Measurements from ENCODE around the gene NPB. TPM values are rescaled to one million over a fixed set of nuclear protein-coding genes. Genes with fewer than 3 reads are reported as not detected.

NPB gene
- total and polyA plus RNA-seq, 2 of the 8 experiments (the other 6 are each of a cell fraction or from before 2014, with no cell fraction given): 1.5 to 2.5 TPM

DNA sequence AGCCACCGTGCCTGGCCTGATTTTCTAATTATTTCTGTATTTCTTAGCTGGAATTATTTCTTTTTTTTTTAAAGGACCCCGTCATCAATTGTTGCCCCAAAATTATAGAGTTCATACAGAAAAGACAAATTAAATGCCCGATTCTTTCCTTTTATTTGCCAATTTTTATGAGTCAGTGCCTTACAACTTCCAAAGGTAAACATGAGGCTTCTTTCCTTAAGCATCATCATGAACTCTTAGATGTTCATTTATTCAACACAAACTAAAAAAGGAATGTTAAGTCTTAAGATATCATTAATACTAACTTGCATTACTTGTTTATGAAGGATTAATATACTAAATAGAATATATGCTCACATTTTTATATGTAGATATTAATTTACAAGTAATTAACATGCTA, 23.7 kb upstream of the NPB start:
- no peak overlapping the region for H2BK15ac ChIP-seq (ENCODE audit: low read length)
- H3K56ac ChIP-seq (replicated peaks; ENCODE audit: insufficient read length, low read depth, low read length): no peak overlapping the region
- H2BK5ac ChIP-seq (ENCODE audit: low read depth, low read length): no peak overlapping the region
- no peak overlapping the region for H2BK12ac ChIP-seq (ENCODE audit: low read depth, low read length)
- H4K20me1 ChIP-seq (replicated peaks in 1 of 2; ENCODE audit: control insufficient read depth in 1 of 2, insufficient read depth in 2 of 2, low read length in 2 of 2): no peaks in the 10 kb centered on the region
- FAIRE-seq (no peak), DNase-seq (ENCODE audit: low read depth in 1 of 2, low spot score in 2 of 2) (no peak)
- ChIA-PET POLR2A (ENCODE audit: partially characterized antibody) (interaction anchor here (0.7 to 10.5 kb wide), 4 partner anchors 10 to 857 kb away, joined by 3 to 151 read pairs (median 12); partner anchors contain the start of genes ALYREF, ANAPC11, ARL16 and HGS), CTCF (ENCODE audit: partially characterized antibody) (interaction anchor here (0.6 kb wide), 1 partner anchor 70 kb away, joined by 3 read pairs; no protein-coding TSS in a partner anchor)
- H4K91ac ChIP-seq (replicated peaks; ENCODE audit: insufficient read length, low read length): no peak overlapping the region
- no peak overlapping the region for H4K8ac ChIP-seq (ENCODE audit: extremely low read depth, insufficient read depth, low read length)
- H3K4ac ChIP-seq (replicated peaks; ENCODE audit: insufficient read length, low read depth, low read length): no peak overlapping the region
- no peaks in the 10 kb centered on the region for H3K27me3 ChIP-seq (replicated peaks in 1 of 4; ENCODE audit: control insufficient read depth in 3 of 4, extremely low read depth in 1 of 4, insufficient read depth in 3 of 4, low read length in 3 of 4)
- H3K14ac ChIP-seq (ENCODE audit: insufficient read length): no peak overlapping the region
- H2BK120ac ChIP-seq (replicated peaks; ENCODE audit: low read depth, low read length): no peak overlapping the region
- H3K4me2 ChIP-seq (ENCODE audit: insufficient read depth in 1 of 2, low read depth in 2 of 2, low read length in 2 of 2): no peak overlapping the region
- no peak overlapping the region for H2AFZ ChIP-seq (ENCODE audit: low read length)
- TF ChIP-seq SP4 (IDR thresholded peaks at IDR 0.05; ENCODE audit: low read length): no peak
- no peak for TF ChIP-seq RAD21 (IDR thresholded peaks at IDR 0.05 in 1 of 2, conservative IDR thresholded peaks at IDR 0.05 in 1 of 2; ENCODE audit: low read depth in 2 of 2, low read length in 2 of 2)
- no peak for TF ChIP-seq CBX5 (IDR thresholded peaks at IDR 0.05; ENCODE audit: low read depth, low read length)
- no peak for TF ChIP-seq EGR1 (IDR thresholded peaks at IDR 0.05; ENCODE audit: borderline replicate concordance, low read depth, low read length)
- TF ChIP-seq NANOG (IDR thresholded peaks at IDR 0.05; ENCODE audit: insufficient read depth, low read depth, low read length, poor library complexity, severe bottlenecking): no peak
- TF ChIP-seq KDM1A (IDR thresholded peaks at IDR 0.05; ENCODE audit: borderline replicate concordance, low read length): no peak
- no peak for TF ChIP-seq RNF2 (IDR thresholded peaks at IDR 0.05; ENCODE audit: borderline replicate concordance, low read depth, low read length, missing control alignments, poor library complexity, severe bottlenecking)
- H2BK20ac ChIP-seq (ENCODE audit: low read length): no peak overlapping the region
- no peak overlapping the region for H3K27ac ChIP-seq (ENCODE audit: low read depth, low read length)
- peaks cover 4 to 19% (median 6%) of the 10 kb centered on the region in 4 experiments; a peak in 6 of 8 replicates for H3K36me3 ChIP-seq (ENCODE audit: control insufficient read depth in 2 of 4, insufficient read depth in 4 of 4, low read length in 3 of 4)
- H3K9ac ChIP-seq (replicated peaks in 1 of 4; ENCODE audit: extremely low read depth in 1 of 4, low read depth in 3 of 4, low read length in 3 of 4): no peak overlapping the region
- H3K4me1 ChIP-seq (replicated peaks in 1 of 4; ENCODE audit: control insufficient read depth in 3 of 4, insufficient read depth in 4 of 4, low read length in 3 of 4): no peaks in the 10 kb centered on the region
- H3K79me1 ChIP-seq (ENCODE audit: low read depth, low read length): no peaks in the 10 kb centered on the region
- no peaks in the 10 kb centered on the region for H3K9me3 ChIP-seq (ENCODE audit: insufficient read depth in 2 of 2, low read depth in 1 of 2, low read length in 1 of 2)
- H3K4me3 ChIP-seq (ENCODE audit: extremely low read depth in 1 of 4, insufficient read depth in 2 of 4, low read depth in 3 of 4, low read length in 4 of 4): no peak overlapping the region
- H4K5ac ChIP-seq (ENCODE audit: insufficient read length, low read depth, low read length): no peak overlapping the region
- no peak overlapping the region for H2AK5ac ChIP-seq (ENCODE audit: low read depth, low read length)
- H3K79me2 ChIP-seq (ENCODE audit: control insufficient read depth in 1 of 2, insufficient read depth in 2 of 2, low read length in 2 of 2): no peaks in the 10 kb centered on the region
- 94% methylated on average over 3 of the region's 3 CpGs; no CpG with 5 or more reads in 1 of the 2 experiments for WGBS, 2 experiments (ENCODE audit: extremely low coverage in 1 of 2, insufficient coverage in 1 of 2, insufficient read length in 1 of 2, insufficient replicate concordance in 2 of 2, low coverage in 1 of 2, low lambda C conversion rate in 2 of 2, missing lambda C conversion rate in 1 of 2)
- H3K18ac ChIP-seq (ENCODE audit: extremely low read depth, low read length): no peak overlapping the region
- H3K23me2 ChIP-seq (ENCODE audit: low read depth, low read length): no peaks in the 10 kb centered on the region
- H3K23ac ChIP-seq (ENCODE audit: insufficient read length): no peak overlapping the region
